Nephron (organoid): ENCODE measurements around the gene PXDC1.

Experiments
- H3K27ac Mint-ChIP-seq, 3 experiments: 2 replicates each; pipeline ENCODE4 v1.8.0; 2020; ENCODE audit warnings: mixed read lengths in 3 of 3, mild to moderate bottlenecking in 2 of 3, moderate library complexity in 1 of 3
- H3K27me3 Mint-ChIP-seq: 2 replicates; pipeline ENCODE4 v1.8.0; 2021; ENCODE audit warnings: low read depth, mild to moderate bottlenecking, moderate library complexity, mixed read lengths
- H3K36me3 Mint-ChIP-seq: 2 replicates; pipeline ENCODE4 v1.8.0; 2020; ENCODE audit warnings: low read depth, mixed read lengths
- H3K4me1 Mint-ChIP-seq: 2 replicates; pipeline ENCODE4 v1.8.0; 2020; ENCODE audit warnings: mixed read lengths
- H3K4me3 Mint-ChIP-seq, 3 experiments: 2 replicates each; pipeline ENCODE4 v1.8.0; 2020; ENCODE audit warnings: mild to moderate bottlenecking in 3 of 3, mixed read lengths in 3 of 3, moderate library complexity in 2 of 3
- H3K9me3 Mint-ChIP-seq: 2 replicates; pipeline ENCODE4 v1.8.0; 2020; ENCODE audit warnings: mixed read lengths
- CTCF ChIP-seq, 3 experiments: fragments of 200-600 bp; sonication (generic); IDR thresholded peaks; one replicate each; pipeline ENCODE4 v1.5.0; 2021; ENCODE audit warnings: antibody characterized with exemption in 3 of 3; ENCODE audit not compliant: unreplicated experiment in 3 of 3

The PXDC1 gene

DNA sequence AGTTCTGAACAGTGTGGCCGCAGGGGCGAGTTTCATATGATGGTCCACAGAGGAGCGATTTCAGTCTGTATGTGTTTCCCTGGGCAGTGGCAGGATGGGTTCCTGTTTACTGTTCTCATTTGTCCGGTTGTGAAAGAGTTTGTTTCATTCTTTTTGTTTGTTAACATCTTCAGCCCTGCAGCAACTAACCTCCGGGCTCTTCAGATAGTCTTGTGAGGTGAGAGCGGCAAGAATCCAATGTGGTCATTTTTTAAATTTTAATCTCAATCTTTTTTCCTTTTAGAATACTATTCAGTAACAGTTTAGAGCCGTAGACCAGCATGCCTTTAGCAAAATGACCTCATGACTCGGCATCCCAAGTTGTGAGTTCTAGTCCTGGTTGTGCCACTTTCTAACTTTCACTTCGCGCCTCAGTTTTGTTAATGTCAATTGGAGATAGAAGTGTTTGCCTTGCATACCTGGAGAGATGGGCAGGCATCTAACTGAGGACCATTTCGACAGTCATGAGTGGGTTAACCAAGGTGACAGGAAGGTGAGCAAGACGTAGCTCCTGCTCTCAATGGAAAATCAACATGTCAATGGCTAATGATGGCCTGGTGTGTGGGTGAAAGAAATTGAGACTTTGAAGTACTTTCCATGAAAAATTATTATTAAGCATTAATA is 38.5 kb upstream of the PXDC1 start:
- H3K4me1 Mint-ChIP-seq, result no peaks in the 10 kb centered on the region
- H3K9me3 Mint-ChIP-seq, result no peaks in the 10 kb centered on the region
- H3K27ac Mint-ChIP-seq, result no peak overlapping the region
- H3K4me3 Mint-ChIP-seq, result no peak overlapping the region
- H3K36me3 Mint-ChIP-seq, result no peaks in the 10 kb centered on the region
- TF ChIP-seq CTCF (IDR thresholded peaks at IDR 0.05; ENCODE audit: unreplicated experiment in 3 of 3), result no peak
- H3K27me3 Mint-ChIP-seq, result no peaks in the 10 kb centered on the region

DNA sequence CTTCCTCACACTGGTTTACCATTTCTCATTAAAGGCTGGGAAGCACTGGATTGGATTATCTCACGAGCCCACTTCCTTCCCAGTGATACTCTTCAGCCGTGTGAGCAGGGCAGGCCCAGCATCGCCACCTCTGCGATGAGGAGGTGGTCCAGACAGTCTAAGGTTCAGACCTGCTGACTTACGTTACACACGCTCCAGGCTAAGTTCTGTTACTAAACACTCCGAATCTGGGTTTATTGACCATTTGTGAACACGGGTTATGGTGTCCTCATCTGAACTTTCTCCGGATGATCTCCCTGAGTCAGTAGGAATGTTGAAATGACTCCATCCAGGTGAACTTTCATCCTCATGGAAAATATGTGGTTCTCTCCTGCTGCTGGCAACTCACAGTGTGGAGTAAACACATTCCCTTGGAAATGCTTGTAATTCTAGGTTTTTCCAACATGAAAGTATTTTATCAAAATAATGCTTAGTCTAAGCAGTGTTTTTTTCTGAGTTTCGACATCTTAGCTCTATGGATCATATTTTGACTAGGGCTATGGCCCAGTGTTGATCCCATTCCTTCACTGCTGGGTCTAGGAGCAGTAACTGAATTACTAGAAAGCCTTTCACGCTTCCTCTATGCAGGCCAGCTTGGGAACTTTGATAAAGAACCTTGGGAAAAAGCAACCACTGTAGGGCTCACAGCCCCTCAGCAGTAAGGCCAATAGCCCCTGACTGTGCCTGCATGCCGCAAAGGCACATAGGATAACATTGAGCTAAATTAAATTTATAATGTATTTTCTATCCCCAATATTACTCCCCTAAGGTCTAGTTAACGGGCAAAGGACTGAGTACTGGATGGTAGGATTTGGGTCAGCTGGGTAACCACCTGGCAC is 37.7 kb upstream of the PXDC1 start:
- no peak for TF ChIP-seq CTCF (IDR thresholded peaks at IDR 0.05; ENCODE audit: unreplicated experiment in 3 of 3)

GRCh38 chr6:3788408-3789017 is 37.0 kb upstream of the PXDC1 start:
- Mint-ChIP-seq H3K4me3 (no peak overlapping the region), H3K27me3 (no peaks in the 10 kb centered on the region), H3K4me1 (no peaks in the 10 kb centered on the region), H3K36me3 (no peaks in the 10 kb centered on the region), H3K9me3 (no peaks in the 10 kb centered on the region), H3K27ac (no peak overlapping the region)
- no peak for TF ChIP-seq CTCF (IDR thresholded peaks at IDR 0.05; ENCODE audit: unreplicated experiment in 3 of 3)

More for the DNA sequence above, 37.7 kb upstream of the PXDC1 start:
- H3K4me3 Mint-ChIP-seq, result no peak overlapping the region
- no peak overlapping the region for H3K27ac Mint-ChIP-seq
- no peaks in the 10 kb centered on the region for H3K4me1 Mint-ChIP-seq
- no peaks in the 10 kb centered on the region for H3K27me3 Mint-ChIP-seq
- H3K36me3 Mint-ChIP-seq, result no peaks in the 10 kb centered on the region
- H3K9me3 Mint-ChIP-seq, result no peaks in the 10 kb centered on the region

DNA sequence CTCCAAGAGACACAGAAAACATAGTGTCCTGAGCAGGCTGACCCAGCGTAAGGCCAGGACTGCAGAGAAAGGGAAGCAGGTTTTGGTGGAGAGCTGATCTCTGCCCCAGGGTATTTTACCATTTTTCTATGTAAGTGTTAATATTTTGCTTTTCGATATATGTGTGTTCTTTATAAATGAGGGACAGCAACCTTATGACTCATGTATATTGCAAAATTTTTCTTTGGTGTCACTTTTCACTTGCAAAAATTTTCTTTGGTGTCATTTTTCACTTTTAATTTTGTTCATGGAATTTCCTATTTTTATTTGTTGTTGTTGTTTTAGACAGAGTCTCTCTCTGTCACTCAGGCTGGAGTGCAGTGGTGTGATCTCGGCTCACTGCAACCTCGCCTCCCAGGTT is 34.6 kb upstream of the PXDC1 start:
- Mint-ChIP-seq H3K27me3 (no peaks in the 10 kb centered on the region), H3K4me1 (no peaks in the 10 kb centered on the region), H3K27ac (no peak overlapping the region), H3K4me3 (no peak overlapping the region), H3K9me3 (no peaks in the 10 kb centered on the region), H3K36me3 (no peaks in the 10 kb centered on the region)
- no peak for TF ChIP-seq CTCF (IDR thresholded peaks at IDR 0.05; ENCODE audit: unreplicated experiment in 3 of 3)

- Mint-ChIP-seq H3K9me3 (no peaks in the 10 kb centered on the region), H3K36me3 (no peaks in the 10 kb centered on the region), H3K4me1 (no peaks in the 10 kb centered on the region), H3K27ac (no peak overlapping the region), H3K27me3 (no peaks in the 10 kb centered on the region), H3K4me3 (no peak overlapping the region)
- TF ChIP-seq CTCF (IDR thresholded peaks at IDR 0.05; ENCODE audit: unreplicated experiment in 3 of 3), result no peak
Measured at GRCh38 chr6:3785745-3786098, 34.2 kb upstream of the PXDC1 start.
